DND-41 (cell line): ENCODE results near the gene NPSR1.

ENCODE experiments used
- EZH2 ChIP-seq: IDR thresholded peaks from 3 replicates; pipeline ENCODE4 v1.6.1; 2012; ENCODE audit warnings: borderline replicate concordance, low read depth, mild to moderate bottlenecking, moderate library complexity, low read length, inconsistent platforms; ENCODE audit not compliant: severe bottlenecking
- TF ChIP-seq, protein P1 (sequence below): IDR thresholded peaks from 2 replicates; pipeline ENCODE4 v1.5.1; 2012; ENCODE audit warnings: borderline replicate concordance, low read length, moderate library complexity, mild to moderate bottlenecking; ENCODE audit not compliant: poor library complexity, severe bottlenecking; ENCODE audit errors: extremely low read depth

DNA sequence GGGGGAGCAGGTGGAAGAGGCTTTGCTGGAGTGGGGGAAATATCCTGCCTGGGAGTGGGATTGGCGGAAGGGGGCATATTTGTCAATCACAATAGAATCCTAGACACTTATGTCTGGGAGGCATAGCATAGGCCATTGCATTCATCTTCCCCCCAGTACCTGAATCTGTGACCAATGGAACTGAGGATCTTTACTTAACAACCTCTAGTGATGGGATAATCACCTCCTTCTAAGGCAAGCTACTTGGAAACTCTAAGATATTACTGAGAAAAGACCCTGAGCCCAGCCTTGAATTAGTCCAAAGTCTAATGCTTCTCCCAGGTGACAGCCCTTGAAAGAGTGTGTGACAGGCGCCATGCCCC, 90.7 kb downstream of the NPSR1 start:
- TF ChIP-seq, protein P1, sequence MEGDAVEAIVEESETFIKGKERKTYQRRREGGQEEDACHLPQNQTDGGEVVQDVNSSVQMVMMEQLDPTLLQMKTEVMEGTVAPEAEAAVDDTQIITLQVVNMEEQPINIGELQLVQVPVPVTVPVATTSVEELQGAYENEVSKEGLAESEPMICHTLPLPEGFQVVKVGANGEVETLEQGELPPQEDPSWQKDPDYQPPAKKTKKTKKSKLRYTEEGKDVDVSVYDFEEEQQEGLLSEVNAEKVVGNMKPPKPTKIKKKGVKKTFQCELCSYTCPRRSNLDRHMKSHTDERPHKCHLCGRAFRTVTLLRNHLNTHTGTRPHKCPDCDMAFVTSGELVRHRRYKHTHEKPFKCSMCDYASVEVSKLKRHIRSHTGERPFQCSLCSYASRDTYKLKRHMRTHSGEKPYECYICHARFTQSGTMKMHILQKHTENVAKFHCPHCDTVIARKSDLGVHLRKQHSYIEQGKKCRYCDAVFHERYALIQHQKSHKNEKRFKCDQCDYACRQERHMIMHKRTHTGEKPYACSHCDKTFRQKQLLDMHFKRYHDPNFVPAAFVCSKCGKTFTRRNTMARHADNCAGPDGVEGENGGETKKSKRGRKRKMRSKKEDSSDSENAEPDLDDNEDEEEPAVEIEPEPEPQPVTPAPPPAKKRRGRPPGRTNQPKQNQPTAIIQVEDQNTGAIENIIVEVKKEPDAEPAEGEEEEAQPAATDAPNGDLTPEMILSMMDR: no peak
- no peak for TF ChIP-seq EZH2
